Esophagus (tissue), 2 donors: ENCODE results near the gene DEDD2. TPM values are rescaled to one million over a fixed set of nuclear protein-coding genes. Genes with fewer than 3 reads are reported as not detected.

Experiments used
- H3K27ac ChIP-seq, 2 donors: one replicate each; pipeline ENCODE4 v1.5.1; 2013; ENCODE audit warnings: low read depth in 2 of 2, mild to moderate bottlenecking in 2 of 2, inconsistent platforms in 1 of 2, low read length in 1 of 2, moderate library complexity in 1 of 2
- H3K27me3 ChIP-seq, 2 donors: one replicate each; pipeline ENCODE4 v1.6.1; 2013; ENCODE audit warnings: low read length in 2 of 2, control low read depth in 1 of 2, mild to moderate bottlenecking in 1 of 2; ENCODE audit not compliant: insufficient read depth in 2 of 2, control insufficient read depth in 1 of 2
- H3K36me3 ChIP-seq, 2 donors: one replicate each; pipeline ENCODE4 v1.6.1; 2013; ENCODE audit warnings: low read length in 1 of 2; ENCODE audit not compliant: control insufficient read depth in 2 of 2, insufficient read depth in 2 of 2
- H3K4me1 ChIP-seq, 2 donors: one replicate each; pipeline ENCODE4 v1.6.1; 2013; ENCODE audit warnings: low read length in 1 of 2; ENCODE audit not compliant: control insufficient read depth in 2 of 2, insufficient read depth in 2 of 2
- H3K4me3 ChIP-seq, 2 donors: one replicate each; pipeline ENCODE4 v1.5.1; 2013; ENCODE audit warnings: low read length in 2 of 2, mild to moderate bottlenecking in 2 of 2, low read depth in 1 of 2, moderate library complexity in 1 of 2
- H3K9me3 ChIP-seq, 2 donors: one replicate each; pipeline ENCODE4 v1.6.1; 2013; ENCODE audit warnings: mild to moderate bottlenecking in 2 of 2, low read depth in 1 of 2, low read length in 1 of 2, moderate library complexity in 1 of 2; ENCODE audit not compliant: control insufficient read depth in 2 of 2, insufficient read depth in 1 of 2
- WGBS, 2 donors: extraction: QIAGEN DNeasy Blood & Tissue Kit; methylation state at CpG; one replicate each; pipeline ENCODE4 v1.1.7; 2013; 5-methylcytosine and 5-hydroxymethylcytosine counted together
- polyA plus RNA-seq, 2 donors: library from polyadenylated mRNA; stranded (reverse); fragments of 200-250 nt; gene quantifications; one replicate each; pipeline ENCODE4 v1.2.3, GENCODE V29; 2013
- donor health status: healthy with polysubstance abuse.
- donor health status: Bipolar disorder and iron deficiency.

Gene DEDD2
- polyA plus RNA-seq, 2 donors: 20.7 to 21.9 TPM

- H3K4me3 ChIP-seq: no peak overlapping the region
- H3K36me3 ChIP-seq: peaks cover 36 to 61% of the 10 kb centered on the region in 2 donors
- 49 to 53% methylated on average over 8 of the region's 8 CpGs for WGBS, 2 donors
- H3K27me3 ChIP-seq: no peaks in the 10 kb centered on the region
- H3K4me1 ChIP-seq: peaks cover 0 to 4% of the 10 kb centered on the region in 2 donors
- H3K9me3 ChIP-seq: no peaks in the 10 kb centered on the region
- H3K27ac ChIP-seq: no peak overlapping the region
These were observed 12.4 kb upstream of the DEDD2 start for GRCh38 chr19:42229855-42230351.

DNA sequence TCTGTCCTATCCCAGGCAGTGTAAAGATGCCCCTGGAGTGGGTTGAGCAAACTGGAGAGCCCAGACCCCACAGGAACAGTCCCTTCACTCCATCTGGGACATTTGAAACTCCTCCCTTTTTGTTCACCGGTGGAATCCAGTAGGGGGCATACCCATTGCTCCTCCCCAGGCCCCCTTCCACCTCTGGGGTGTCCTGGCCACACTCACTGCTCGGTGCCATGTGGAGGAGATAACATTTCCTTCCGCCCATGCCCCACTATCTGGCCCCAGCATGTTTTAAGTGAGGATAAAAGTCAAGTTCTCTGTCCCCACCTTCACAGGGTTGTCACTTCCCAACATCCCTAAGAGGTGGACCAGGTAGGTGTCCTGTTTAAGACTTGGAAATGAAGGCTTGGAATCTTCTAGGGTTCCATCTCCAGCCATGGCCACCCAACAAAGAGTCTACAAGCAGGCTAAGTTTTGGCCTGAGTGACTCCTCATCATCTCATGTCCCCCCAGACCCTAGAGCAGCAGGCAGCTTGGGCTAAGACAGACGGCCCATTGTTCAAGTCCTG lies 11.9 kb upstream of the DEDD2 start:
- Histone ChIP-seq H3K4me1 (peaks cover 0 to under 1% of the 10 kb centered on the region in 2 donors), H3K9me3 (no peaks in the 10 kb centered on the region), H3K4me3 (no peak overlapping the region), H3K27me3 (no peaks in the 10 kb centered on the region), H3K27ac (no peak overlapping the region), H3K36me3 (peaks cover 36 to 63% of the 10 kb centered on the region in 2 donors)
- 68 to 76% methylated on average over 4 of the region's 4 CpGs for WGBS, 2 donors

DNA sequence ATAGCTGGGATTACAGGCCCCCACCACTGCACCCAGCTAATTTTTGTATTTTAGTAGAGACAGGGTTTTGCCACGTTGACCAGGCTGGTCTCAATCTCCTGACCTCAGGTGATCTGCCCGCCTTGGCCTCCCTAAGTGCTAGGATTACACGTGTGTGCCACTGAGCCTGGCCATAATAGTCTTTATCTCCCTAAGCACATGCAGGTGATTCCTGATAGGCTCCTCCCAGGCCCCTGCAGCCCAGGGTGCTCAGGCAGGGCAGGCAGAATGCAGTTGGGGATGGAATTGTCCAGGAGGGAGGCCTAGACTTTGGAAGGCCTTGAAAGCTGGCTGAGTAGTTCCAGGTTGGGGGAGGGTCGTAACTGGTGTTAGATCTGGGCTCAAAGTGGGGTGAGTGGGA lies 11.2 kb upstream of the DEDD2 start:
- Histone ChIP-seq H3K27me3 (no peaks in the 10 kb centered on the region), H3K4me3 (no peak overlapping the region), H3K36me3 (peaks cover 36 to 60% of the 10 kb centered on the region in 2 donors), H3K27ac (no peak overlapping the region), H3K9me3 (no peaks in the 10 kb centered on the region), H3K4me1 (no peaks in the 10 kb centered on the region)
- WGBS, 2 donors: 68 to 79% methylated on average over 4 of the region's 4 CpGs

DNA sequence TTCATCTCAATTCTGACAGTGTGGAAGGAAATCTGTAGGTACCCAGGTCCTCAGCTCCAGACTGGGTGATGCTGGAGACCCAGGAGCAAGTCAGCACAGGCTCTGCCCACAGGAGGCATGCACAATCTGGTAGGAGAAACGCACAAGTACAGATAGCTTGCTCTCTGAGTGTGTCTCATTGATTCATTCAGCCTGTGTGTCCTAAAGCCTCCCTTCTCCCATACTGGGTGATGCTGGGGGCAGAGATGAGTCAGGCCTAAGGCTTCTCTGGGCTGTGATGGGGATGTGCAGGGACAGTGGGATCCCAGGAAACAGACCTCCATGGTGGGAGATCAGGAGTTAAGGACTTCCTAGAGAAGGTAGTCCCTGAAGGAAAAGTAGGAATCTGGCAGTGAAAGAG lies 9.4 kb upstream of the DEDD2 start:
- 60 to 65% methylated on average over 1 of the region's 1 CpG for WGBS, 2 donors
- H3K27ac ChIP-seq: no peak overlapping the region
- no peaks in the 10 kb centered on the region for H3K9me3 ChIP-seq
- H3K36me3 ChIP-seq: peaks cover 24 to 51% of the 10 kb centered on the region in 2 donors
- no peaks in the 10 kb centered on the region for H3K4me1 ChIP-seq
- H3K4me3 ChIP-seq: no peak overlapping the region
- H3K27me3 ChIP-seq: no peaks in the 10 kb centered on the region

DNA sequence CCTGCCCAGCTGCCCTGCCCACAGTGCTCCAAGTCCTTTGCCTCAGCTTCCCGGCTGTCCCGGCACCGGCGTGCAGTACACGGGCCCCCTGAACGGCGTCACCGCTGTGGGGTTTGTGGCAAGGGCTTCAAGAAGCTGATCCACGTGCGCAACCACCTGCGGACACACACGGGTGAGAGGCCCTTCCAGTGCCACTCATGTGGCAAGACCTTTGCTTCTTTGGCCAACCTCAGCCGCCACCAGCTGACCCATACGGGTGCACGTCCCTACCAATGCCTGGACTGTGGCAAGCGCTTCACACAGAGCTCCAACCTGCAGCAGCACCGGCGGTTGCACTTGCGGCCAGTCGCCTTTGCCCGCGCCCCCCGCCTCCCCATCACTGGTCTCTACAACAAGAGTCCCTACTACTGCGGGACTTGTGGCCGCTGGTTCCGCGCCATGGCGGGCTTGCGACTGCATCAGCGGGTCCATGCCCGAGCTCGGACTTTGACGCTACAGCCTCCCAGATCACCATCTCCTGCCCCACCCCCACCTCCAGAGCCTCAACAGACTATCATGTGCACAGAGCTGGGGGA lies 8.3 kb upstream of the DEDD2 start:
- Histone ChIP-seq H3K4me1 (peaks cover 0 to under 1% of the 10 kb centered on the region in 2 donors), H3K27me3 (no peaks in the 10 kb centered on the region), H3K27ac (no peak overlapping the region), H3K4me3 (no peak overlapping the region), H3K36me3 (peaks cover 19 to 48% of the 10 kb centered on the region in 2 donors), H3K9me3 (no peaks in the 10 kb centered on the region)
- WGBS, 2 donors: 95 to 97% methylated on average over 31 to 33 of the region's 33 CpGs

- Histone ChIP-seq H3K27ac (no peak overlapping the region), H3K36me3 (peaks cover 16 to 43% of the 10 kb centered on the region in 2 donors), H3K4me3 (no peak overlapping the region), H3K4me1 (peaks cover 0 to 2% of the 10 kb centered on the region in 2 donors), H3K27me3 (no peaks in the 10 kb centered on the region), H3K9me3 (no peaks in the 10 kb centered on the region)
- WGBS, 2 donors: 95 to 96% methylated on average over 35 to 37 of the region's 37 CpGs
These were observed 7.7 kb upstream of the DEDD2 start for GRCh38 chr19:42224940-42225717.

DNA sequence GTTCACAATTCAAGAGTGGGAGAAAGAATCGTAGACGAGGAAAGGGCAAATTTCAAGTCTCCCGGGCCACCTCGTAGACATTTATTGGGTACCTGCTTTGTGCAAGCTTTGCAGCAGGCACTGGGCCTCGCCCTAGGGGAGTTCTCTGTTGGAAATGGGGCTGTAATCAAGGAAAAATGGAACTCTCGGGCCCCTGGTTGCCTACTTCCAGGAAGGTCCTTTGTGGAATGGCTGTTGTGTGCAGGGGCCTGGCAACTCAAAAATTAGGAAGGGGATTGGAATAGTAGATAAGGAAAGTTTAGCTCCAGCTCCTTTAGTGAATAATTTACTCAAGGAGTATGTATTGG lies 3.2 kb upstream of the DEDD2 start:
- Histone ChIP-seq H3K4me3 (peak overlapping the region; percentile 70 to 73), H3K4me1 (peaks cover 6 to 10% of the 10 kb centered on the region in 2 donors), H3K27ac (peak overlapping the region; percentile 18 to 91), H3K27me3 (no peaks in the 10 kb centered on the region), H3K9me3 (no peaks in the 10 kb centered on the region), H3K36me3 (peaks cover 0 to 17% of the 10 kb centered on the region in 2 donors)
- 1% methylated on average over 6 of the region's 6 CpGs for WGBS, 2 donors

- Histone ChIP-seq H3K36me3 (peaks cover 0 to 10% of the 10 kb centered on the region in 2 donors), H3K9me3 (no peaks in the 10 kb centered on the region), H3K4me1 (peaks cover 9 to 12% of the 10 kb centered on the region in 2 donors), H3K27me3 (no peaks in the 10 kb centered on the region), H3K27ac (peak within 1 kb of the TSS; percentile 91 to 92), H3K4me3 (peak within 1 kb of the TSS; percentile 70 to 73)
- 1% methylated on average over 53 of the region's 53 CpGs for WGBS, 2 donors
These were observed 2.6 kb upstream of the DEDD2 start, which contains the start of gene ZNF526 for GRCh38 chr19:42219812-42220750. Gene ZNF526, plus strand, starts transcription at chr19:42220312. Its CDS starts 4,092 bp downstream, at chr19:42224404.
